ELR (cell line): ENCODE data around the gene SLC6A13.

Experiments
- DNase-seq: peaks from one replicate; pipeline ENCODE4 v3.0.0-alpha.2; 2015; ENCODE audit warnings: low read depth

SLC6A13 gene

DNA sequence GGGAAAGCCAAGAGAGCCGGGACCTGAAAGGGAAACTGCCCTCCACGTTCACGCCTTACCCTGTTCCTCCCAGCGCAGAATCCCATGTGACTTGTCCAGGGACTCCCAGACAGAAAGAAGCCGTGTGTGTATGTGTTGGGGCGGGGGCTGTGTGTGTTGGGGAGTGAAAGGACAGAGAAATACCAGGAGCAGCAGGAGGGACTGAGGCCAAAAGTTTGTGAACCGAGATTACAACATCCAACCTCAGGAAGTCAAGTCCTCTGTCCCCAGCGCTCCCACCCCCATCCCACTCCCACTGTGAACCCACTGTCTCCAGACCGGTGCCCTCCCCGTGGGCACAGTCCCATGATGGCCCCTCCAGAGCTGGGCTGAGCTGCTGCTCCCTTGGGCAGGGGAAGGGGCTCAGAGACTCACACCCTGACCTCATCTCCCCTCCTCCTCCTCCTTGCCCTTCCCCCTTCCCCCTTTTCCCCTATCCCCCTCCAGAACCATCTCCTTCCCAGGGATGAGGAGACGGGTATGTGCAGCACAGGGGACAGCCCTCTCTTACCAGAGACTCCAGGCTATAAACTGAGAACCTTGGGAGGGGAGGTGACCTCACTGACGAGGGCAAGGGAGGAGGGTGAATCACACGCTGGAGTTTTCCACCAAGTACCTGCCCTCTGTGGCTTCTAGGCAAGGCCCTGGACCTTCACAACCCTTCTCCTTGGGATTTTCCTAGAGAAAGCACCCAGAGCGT, 48.5 kb downstream of the SLC6A13 start, which contains the start of gene SLC6A12:
Gene SLC6A12 (minus strand): TSS at position 155 of the 739 bp plus-strand sequence. CDS start 4,171 bp downstream, outside the sequence.
- DNase-seq: peak; percentile 17

DNA sequence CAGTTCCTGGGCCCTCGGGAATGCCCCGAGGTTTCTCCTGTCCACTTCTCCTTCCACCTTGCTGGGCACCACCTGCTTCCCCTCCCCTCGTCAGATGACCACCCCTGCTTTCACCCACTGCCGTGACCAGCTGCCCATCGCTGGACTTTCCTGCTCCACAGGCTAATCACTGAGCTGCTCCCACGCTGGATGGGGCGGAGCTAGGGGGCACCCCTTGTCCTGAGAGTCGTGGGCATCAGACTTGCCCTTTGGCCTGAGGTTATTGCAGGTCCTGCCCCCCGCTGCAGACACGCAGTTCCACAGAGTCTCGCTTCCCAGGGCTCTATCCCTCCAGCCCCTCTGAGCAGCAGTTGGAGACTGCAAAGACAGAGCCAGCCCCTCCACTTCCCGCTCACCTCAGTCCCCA, 49.1 kb downstream of the SLC6A13 start:
- DNase-seq: no peak

DNA sequence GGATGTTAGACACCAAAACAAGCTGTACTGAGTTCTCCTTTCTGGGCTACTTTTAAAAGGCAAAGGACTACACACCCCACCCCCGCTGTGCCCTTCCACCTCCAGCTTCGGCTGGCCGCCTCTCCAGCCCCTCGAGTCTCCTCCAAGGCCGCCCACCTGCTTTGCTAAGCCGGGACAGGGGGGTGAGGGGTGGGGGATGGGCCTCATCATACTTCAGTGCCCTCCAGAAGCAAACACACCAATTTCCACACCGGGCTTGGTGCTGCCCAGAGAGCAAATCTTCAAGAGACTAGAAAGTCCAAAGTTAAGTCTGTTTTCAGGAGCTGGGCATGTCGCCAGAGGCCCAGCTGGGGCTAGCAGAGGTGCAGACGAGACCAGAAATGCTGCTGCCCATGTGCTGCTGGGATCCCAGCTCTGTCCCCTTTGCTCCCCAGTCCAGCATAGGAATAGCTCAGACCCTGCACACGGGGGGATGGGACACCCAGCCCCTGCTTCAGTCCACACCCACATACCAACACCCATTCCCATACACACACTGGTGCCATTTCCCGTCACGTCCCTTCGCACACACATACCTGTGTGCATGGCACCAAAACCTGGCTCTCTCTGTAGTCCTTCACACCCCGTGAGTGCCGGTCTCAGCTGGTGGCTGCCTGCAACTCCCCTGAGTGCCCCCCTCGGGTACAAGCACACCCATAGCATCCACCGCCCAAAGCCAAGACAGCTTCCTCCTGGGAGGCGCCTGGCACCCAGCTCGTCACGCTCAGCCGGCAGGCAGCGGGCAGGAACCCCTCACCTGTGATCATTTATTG, 49.7 kb downstream of the SLC6A13 start:
- DNase-seq: no peak

DNA sequence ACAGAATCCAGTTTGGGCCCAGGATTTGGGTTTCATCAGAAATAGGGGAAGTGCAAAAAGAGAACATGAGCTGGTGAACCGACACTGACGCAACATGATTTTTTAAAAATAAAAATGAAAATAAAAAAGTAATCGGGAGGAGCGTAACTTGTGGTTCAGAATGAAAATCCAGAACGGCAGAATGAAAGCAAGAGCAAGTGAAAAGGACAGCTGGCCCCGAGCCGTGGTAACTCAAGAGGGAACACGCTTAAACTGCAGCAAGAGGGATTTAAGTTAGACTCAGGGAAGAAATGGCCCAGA, 50.3 kb downstream of the SLC6A13 start:
- no peak for DNase-seq

DNA sequence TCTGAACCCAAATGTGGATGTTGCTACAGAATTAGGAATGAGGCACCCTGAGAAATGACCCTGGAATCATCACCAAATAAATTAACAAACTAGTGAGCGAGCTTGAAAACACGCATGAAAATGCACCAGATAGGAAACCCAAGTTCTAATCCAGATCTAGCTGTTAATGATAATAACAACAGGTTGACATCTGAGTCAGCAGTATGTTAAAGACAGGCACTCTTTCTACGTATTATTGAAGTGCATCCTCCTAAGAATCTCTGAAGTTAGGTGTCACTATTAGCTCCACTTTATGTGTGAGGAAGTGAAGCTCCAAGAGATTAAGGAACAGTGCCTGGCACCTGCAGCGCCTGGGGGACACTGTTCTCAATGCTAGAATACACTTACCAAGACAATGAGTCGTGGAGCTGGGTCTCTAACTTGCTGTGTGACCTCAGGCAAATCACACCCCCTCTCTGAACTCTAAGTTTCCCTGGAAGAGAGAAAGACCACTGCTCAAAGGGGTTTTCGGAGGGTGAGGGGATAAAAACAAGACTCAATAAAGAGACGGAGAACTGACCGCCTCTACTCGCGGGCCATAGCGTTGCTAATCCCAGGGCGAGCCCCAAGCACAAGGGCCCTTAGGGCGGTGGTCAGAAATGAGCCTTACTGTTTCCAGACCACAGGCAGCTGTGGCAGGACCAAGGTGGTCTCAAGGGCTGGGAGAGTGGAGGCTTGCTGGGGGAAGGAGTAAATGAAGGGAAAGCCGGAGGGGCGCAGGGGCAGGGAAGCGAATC, 50.8 kb downstream of the SLC6A13 start:
- no peak for DNase-seq

DNA sequence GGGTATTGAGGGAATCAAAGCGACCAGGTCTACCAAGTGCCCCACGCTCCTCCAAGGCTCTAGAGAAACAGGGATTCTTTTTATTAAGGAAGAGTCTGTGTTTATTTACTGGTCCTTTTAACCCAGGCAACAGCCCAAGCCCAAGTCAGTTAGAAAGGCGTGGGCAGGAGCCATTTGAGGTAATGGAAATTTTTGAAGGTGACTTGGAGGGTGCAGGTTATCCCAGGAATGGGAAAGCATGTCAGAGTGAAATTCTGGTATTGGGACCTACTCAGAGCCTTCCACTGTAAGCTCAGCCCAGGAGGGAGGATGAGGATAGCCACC, 51.5 kb downstream of the SLC6A13 start:
- DNase-seq: no peak

DNA sequence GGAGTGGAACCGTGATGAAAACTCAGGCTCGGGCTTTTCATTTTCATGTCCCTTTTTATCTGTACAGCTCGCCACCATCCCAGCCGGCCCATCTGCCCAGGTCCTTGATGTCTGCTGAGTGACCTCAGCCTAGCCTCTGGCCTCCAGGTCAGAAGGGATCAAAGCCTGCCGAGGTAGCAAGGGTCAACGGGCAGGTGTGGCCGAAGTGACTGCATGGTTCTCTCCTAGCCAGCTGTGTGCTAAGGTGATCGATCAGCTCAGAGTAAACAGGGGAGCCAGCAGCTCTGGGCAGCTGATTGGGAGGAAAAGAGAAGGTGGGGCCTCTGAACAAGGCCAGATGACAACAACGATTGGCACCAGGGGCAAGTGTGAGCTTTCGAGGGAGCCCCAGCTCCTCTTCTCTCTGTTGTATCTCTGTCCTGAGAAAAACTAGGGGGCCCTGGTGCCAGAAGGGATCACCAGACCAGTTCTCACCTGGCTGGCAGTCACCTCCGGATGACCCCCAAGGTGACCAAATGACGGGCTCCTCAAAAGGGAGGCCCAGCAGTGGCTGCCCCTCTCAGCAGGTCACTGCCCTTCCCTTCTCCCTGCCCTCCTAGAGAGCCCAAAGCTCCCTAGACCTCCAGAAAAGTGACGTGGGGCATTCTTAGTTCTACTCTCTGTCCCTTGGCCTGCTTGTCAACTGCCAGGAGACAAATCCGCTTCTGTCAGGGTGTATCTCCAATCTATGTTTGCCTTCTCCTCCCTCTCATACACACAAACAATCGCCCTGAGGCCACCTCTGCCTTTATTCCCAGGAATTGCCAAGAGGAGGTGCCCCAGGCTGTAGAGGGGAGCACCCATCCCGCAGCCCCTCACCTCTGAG, 52.1 kb downstream of the SLC6A13 start:
- no peak for DNase-seq

DNA sequence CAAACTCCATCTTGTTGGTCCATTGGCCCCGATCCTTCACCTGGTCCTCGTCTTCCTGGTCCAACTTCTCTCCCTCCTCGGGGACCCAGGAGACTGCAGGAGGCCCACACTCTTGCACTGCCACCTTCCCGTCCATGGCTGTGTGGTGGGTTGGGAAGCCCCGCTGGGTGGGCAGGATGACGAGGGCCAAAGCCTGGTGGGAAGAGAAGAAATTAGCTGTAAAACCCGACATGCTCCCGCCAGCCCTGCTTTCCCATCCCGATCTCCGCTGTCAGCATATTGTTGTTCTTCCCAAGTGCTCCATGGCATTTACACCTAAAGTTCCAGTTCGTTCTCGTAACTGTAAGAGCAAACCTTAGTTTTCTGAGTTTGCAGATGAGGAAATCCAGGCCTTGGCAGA, 52.8 kb downstream of the SLC6A13 start:
- no peak for DNase-seq

DNA sequence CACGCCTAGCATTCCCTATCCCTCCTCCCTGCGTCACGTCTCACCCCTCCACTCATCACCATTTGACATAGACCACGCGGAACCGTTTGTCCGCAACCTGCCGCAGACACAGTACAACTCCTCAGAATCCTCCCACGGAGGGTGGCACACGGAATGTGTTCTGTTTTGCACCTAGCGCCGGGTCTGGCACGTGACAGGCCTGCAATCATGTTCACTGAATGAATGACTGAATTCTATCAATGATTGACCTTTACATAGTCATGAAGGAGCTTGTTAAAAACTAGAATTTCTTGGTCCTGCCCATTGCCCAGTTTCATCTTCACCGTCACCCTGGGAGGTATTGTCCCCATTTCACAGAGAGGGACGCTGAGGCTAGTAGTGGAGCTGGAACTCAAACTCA, 53.4 kb downstream of the SLC6A13 start:
- no peak for DNase-seq

DNA sequence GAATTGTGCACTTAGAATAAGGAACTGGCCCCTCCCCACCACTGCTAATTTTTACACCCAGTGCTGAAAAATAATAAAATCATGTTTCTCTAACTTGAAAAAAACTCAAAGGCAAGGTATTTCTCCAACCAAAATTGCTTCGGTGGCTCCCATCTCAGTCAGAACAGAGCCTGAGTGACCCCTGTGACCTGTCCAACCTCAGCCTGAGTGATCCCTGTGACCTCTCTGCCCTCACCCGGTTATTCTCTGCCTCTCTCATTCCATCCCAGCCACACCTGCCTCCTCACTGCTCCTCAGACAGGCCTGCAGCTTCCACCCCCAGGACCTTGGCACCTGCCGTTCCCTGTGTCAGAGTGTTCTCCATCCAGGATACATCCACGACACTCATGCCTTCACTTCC, 53.8 kb downstream of the SLC6A13 start:
- DNase-seq: no peak

DNA sequence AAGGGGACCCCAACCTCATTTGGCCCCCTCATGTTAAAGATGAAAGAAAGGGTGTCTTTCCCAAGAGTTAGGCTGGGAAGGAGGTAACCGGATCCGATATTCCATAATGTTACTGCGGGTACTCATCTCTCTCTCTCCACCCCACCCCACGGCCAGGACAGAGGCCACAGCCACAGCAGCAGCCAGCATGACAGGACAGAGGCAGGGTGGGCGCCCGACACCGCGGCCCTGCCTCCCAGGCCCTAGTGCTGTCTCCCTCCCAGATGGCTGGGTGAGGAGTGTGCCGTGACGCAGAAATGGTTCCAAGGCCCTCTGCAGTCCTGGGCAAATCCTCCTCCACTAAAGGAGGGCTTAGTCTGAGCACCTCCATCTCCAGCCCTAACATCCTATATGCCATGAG, 54.8 kb downstream of the SLC6A13 start:
- no peak for DNase-seq

DNA sequence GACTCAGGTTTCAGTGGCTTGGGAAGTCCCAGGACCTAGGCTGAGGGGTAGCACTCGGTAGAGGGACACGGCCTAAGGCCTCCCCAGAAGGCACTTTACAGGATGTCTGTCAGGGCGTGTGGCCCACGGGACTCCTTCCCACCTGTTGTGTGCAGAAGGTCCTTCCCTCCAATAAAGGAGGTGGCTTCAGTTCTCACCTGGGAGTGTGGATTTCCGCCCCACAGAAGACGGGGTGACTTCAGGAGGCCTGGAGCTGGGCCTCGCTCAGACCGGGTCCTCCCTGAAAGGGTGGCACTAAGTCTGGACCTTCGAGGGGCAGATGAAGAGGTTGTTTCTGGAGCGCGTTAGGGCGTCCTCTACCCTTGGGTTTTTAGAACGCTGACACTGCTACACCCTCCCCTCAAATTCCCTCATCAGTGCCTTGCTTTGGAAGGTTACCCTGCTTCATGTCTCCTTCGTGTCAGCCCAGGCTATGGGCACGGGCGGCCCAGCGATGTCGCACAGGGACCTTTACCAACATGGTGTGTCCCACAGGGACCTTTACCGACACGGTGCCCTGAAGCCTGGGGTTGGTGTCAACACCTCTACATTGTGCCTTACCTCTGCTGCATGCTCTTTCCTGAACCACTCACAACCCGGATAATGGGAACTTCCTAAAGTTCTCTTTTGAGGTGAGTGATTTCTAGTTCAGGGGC, 55.7 kb downstream of the SLC6A13 start:
- DNase-seq: no peak

DNA sequence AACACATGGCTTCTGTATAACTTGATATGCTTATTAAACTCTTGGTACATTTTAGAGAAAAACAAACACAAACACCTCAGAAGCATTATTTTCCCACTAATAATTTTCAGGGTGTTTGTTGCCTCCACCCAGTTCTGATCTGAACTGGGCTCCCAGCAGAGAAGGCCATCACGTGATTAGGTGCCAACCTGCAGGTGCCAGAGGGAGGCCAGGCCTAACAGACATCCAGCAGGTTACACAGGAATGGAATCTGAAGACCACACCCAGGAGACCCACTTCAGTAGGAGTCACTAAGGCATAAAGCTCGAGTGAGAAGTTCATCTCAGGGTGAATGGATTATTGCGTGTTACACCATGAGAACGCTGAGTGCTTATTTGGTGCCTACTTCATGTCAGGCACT, 57.6 kb downstream of the SLC6A13 start:
- DNase-seq: no peak

DNA sequence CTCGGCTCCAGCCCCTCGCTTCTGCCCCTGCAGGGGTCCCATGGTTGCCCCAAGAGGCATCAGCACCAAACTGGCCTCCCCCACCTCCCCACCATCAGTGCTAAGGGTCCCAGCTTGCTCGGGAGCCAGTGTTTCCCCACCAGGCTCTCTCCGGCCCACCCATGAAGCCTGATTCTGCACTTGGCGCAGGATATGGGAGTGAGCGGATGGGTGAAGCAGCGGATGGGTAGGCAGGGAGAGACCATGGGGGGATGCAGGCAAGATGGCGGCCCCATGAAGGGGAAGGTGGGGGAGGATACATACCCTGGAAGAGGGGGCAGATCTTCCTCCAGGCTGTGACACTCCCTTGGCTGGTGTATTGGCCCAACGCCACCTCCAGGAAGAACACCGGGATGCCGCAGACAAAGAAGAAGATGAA, 58.4 kb downstream of the SLC6A13 start:
- DNase-seq: no peak

DNA sequence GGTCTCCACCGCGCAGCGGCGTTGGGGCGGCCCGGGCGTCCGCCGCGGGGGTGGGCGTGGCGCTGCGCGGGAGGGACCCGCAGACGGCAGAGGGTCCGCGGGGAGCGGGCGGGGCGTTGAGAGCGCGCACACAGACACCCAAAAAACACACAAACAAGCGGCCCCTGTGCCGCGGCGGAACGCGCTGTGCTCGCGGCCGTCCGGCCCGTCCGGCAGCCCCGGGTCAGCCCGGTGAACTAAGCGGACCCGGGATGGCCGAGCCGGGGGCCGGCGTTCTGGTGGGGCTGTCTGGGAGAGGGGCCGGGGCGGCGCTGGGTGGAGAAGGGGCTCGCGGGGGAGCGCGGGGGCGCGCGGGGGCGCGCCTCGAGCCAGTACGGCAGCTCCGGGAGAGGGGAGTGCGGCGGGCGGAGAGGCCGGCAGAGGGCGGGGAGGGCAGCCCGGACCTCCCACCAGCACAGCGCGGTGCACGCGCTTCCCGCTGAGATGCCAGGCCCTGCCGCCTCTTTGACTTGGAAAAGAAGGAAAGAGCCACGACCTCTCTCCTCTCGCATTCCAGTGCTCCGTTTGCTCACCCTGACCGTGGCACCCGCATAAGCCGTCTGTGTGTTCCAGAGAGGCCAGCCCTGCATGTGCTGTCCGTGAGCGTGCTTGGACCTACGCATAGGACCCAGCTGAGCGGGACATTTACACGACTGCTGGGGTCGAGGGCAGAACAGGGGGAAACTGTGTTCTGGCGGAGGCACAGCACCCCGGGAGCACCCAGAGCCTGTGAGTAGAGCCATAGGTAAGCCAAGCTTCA, 59.0 kb downstream of the SLC6A13 start:
- no peak for DNase-seq

DNA sequence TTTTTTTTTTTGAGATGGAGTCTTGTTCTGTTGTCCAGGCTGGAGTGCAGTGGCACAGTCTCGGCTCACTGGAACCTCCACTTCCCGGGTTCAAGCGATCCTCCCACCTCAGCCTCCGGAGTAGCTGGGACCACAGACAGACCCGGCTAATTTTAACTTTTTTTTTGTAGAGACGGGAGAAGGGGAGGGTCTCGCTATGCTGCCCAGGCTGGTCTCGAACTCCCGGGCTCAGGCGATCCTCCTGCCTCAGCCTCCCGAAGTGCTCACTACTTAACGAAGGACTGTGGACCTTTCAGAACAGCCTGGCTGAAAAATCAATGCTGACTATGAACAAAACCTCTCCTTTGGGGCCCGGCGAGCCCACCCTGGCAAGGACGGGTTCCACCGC, 59.6 kb downstream of the SLC6A13 start:
- no peak for DNase-seq

DNA sequence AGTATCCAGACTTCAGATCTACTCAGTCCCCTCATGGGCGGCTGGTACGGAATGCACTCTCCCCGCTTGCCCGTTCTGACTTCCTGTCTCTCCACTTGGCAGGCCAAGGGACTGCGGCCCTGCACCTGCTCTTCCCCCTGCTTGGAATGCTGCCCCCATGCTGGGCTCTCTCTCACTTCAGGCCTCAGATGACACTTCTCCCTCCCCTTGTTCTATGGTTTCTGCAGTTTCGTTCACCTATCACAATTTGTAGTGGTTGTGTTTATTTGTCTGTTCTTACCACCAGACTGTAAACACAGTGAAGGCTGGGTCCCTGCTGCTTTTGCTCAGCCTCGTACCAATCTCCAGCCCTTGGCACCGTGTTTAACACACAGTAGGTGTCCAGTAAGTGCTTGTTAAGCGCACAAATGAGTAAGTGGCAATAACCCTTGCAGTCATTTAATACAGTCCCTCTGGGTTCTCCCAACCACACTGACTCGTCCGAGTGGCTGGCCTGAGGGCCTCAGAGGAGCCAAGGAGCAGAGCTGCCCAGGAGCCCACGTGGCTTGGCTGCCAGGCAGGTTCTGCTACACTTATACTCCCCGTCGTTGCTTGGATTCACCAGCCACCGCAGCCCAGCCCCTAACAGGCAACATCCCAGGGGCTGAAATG, 60.4 kb downstream of the SLC6A13 start:
- DNase-seq: no peak

DNA sequence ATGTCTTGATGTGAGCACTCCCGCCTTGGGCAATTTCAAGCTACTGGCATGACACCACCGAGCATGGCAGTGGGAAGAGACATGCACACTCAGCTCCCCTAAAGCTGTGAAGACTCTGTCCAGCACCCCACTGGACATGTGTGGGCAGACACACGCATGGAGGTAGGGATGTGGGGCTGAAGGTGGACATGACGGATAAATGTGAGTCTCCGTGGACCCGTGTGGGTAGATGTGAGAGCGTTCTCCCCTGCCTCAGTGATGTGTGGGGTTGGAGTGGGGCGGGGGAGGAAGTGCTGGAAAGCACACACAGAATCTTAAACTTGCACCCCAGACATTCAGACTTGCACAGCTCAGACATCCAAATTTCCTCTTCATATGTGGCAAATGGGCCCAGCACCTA, 61.3 kb downstream of the SLC6A13 start:
- DNase-seq: no peak

DNA sequence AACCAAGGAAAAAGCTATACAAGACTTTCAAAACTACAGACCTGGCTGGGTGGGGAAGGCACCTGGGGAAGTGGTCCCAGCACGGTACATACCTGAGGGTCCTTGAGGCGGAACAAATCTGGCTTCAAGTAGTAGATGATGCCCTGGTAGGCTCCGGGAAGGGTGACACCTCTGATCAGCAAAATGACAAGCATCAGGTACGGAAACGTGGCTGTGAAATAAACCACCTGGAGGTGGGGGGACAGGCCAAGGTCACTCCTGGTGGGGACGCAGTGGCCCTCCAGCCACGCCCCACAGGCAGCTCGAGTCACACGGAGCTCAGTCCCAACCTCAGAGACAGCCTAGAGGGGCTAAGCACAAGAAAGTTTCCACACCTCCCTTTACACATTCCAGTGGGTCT, 63.9 kb downstream of the SLC6A13 start:
- DNase-seq: no peak
